HG03469 (cell line): Measurements from ENCODE around the gene VPS4B.

ENCODE experiments used
- ATAC-seq: cut with Tn5 transposase; IDR thresholded peaks from one replicate; pipeline ENCODE4 v1.9.1; 2021; ENCODE audit warnings: mild to moderate bottlenecking, moderate library complexity, moderate number of reproducible peaks; ENCODE audit not compliant: unreplicated experiment

The VPS4B gene

GRCh38 chr18:63431180-63431579 lies 8.9 kb upstream of the VPS4B start:
- ATAC-seq: no peak

DNA sequence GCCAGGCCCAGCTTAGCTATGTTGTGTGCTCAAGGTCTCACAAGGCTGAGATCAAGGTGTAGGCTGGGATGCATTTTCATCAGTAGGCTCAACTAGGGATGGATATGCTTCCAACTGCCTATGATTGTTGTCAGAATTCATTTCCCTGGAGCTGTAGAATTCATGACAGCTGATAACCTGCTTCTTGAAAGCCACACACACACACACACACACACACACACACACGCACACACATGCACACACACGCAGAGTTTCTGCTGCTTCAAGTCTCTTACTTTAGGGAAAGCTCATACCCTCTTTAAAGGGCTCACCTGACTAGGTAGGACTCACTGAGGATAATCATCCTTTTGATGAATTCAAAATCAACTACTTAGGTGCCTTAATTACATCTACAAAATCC lies 8.2 kb upstream of the VPS4B start:
- ATAC-seq: no peak

GRCh38 chr18:63427558-63427957 lies 5.3 kb upstream of the VPS4B start:
- ATAC-seq: no peak

- peak; percentile 12 for ATAC-seq
These were observed 608 bp upstream of the VPS4B start for GRCh38 chr18:63422864-63423304.

GRCh38 chr18:63421514-63421913 lies 762 bp downstream of the VPS4B start:
- no peak for ATAC-seq

GRCh38 chr18:63412953-63413352 lies 9.3 kb downstream of the VPS4B start:
- ATAC-seq: no peak

DNA sequence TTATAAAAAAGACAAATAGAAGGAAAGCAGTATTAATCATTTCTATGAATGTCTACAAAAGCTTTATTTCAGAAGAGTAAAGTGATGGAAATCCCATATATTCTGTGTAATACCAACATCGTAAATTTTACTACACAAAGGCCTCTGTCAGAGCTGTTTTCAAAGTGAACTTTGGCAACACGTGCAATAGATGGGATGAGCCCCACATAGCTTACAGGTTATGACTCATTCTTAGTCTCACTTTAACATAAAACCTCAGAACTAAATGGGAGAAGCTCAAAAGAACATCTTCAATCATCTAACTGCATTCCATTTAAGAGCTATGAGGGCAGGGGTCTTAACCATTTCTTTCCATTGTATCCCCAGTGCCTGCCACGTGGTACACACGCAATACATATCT lies 11.5 kb downstream of the VPS4B start:
- ATAC-seq: no peak

GRCh38 chr18:63409301-63409700 lies 13.0 kb downstream of the VPS4B start:
- ATAC-seq: no peak

GRCh38 chr18:63407734-63408133 lies 14.5 kb downstream of the VPS4B start:
- no peak for ATAC-seq

GRCh38 chr18:63405986-63406385 lies 16.3 kb downstream of the VPS4B start:
- no peak for ATAC-seq

DNA sequence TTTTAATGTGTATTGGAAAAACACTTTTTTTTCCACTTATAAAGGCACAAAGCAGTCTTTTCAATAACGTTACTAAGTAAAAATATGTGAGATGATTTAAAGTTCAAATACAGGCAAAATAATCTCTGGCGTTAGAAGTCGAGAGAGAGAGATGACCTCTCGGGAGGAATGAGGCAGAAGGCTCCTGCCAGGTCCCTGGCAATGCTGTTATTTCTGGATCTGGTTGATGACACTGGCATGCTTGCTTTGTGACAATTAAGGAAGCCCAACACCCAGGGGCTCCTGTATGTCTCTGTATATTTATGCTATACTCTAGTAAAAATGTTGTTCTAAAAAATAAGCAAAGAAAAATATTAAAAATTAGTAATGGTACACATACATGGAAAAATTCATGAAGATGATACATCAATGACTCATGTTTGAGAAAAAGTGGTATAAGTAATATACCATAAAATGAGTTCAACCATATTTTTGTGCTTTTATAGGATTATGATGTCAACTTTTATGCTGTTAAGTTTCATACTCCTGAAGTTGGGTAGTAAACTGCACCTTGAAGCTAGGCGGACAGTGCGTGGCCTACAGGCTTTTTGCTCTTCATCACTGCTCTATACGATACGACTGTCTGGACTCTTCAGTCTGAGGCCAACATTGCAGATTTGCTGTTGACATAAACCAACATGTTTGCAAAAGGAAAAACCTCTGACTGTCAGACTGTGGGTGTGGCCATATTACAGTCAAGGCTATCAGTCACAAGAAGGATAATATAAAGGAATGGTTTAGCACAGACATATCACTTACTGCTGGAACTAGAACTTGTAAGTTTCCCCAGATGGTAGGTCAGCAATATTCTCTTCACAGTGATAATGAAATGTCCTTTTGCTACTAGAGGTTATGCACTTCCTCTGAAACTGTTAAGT lies 19.8 kb downstream of the VPS4B start:
- no peak for ATAC-seq

GRCh38 chr18:63399300-63399699 lies 23.0 kb downstream of the VPS4B start:
- ATAC-seq: no peak

GRCh38 chr18:63397349-63397748 lies 24.9 kb downstream of the VPS4B start:
- no peak for ATAC-seq

DNA sequence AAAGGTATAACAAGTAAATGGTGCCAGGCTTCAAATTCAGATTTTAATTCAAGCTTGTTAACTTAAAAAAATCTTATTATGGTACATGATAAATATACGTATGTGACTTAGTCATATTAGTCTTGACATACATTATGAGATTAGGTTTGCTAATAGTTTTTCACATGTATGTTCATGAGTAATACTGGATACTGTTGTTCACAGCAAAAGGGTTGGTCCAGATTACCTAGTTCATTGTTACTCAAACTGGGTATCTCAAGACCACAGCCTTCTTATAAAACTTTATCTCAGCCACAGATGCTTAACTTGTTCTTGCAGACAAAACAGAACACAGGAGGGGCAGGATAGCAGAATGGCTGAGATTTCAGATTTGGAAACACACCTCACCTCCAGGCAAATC lies 26.8 kb downstream of the VPS4B start:
- no peak for ATAC-seq

- no peak for ATAC-seq
These were observed 27.3 kb downstream of the VPS4B start for GRCh38 chr18:63394954-63395353.

DNA sequence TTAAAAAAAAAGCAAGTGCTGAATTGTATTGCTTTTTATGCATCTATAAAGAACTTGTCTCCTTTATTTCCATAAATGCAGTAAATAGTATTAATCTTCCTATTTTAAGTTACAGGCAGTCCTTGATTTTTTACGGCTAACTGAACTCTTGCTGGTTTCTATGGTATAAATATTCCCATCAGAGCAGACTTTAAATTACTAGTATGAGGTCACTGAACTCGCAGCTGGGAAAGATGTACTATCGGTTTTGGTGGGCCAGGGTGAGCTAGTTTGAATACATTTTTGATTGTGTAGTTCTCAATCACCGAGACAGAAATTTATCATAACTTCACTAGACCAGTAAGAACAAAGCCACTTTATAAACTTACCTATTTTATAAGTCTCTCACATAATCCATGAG lies 34.4 kb downstream of the VPS4B start:
- no peak for ATAC-seq

DNA sequence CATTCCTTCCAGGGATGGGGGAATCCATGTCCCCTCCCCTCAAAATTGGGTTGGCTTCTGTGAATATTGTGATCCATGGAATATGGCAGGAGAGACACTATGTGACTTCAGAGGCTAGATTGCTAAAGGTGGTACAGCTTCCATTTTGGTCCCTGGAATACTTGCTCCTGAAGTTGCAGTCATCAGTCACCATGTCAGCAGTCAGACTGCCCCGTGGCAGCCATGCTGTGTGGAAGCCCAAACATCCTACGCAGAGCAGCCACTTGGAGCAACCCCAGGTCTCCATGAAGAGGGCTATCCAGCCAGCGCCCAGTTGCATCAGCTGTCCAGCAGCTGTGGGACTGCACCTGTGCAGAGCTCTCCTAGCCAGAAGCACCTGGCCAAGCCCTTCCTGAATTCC lies 39.4 kb downstream of the VPS4B start:
- no peak for ATAC-seq

- ATAC-seq: no peak
These were observed 42.7 kb downstream of the VPS4B start for GRCh38 chr18:63379639-63379962.

- no peak for ATAC-seq
These were observed 43.2 kb downstream of the VPS4B start for GRCh38 chr18:63378919-63379638.

- ATAC-seq: no peak
These were observed 44.8 kb downstream of the VPS4B start for GRCh38 chr18:63377275-63377980.

DNA sequence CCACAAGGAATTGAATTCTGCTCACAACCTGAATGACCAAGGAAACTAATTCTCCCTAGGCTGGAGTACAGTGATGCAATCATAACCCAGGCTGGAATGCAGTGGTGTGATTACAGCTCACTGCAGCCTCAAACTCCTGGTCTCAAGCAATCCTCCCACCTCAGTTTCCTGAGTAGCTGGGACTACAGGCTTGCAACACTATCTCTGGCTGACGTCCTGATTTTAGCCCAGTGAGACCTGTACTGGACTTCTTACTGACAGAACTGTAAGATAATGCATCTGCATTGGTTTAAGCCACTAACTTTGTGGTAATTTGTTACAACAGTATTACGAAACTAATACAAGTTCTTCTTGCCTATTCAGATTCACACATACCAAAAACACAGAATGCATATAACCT lies 45.7 kb downstream of the VPS4B start:
- ATAC-seq: no peak

GRCh38 chr18:63374540-63374939 lies 47.7 kb downstream of the VPS4B start:
- no peak for ATAC-seq
